Retina (tissue), 1 donor: Measurements from ENCODE around the gene METAP1D.
A peak's percentile ranks its signal among the peaks of the same experiment; 100 is the strongest.

Source experiments
- DNase-seq: peaks from one replicate; pipeline ENCODE4 v3.0.0-alpha.2; 2016

Gene METAP1D

GRCh38 chr2:171999161-171999560 lies 592 bp upstream of the METAP1D start:
- DNase-seq: no peak

GRCh38 chr2:172000696-172001361 lies 1.1 kb downstream of the METAP1D start:
- no peak for DNase-seq

GRCh38 chr2:172007372-172007771 lies 7.6 kb downstream of the METAP1D start:
- no peak for DNase-seq

- no peak for DNase-seq
Observed at GRCh38 chr2:172009823-172010222, 10.1 kb downstream of the METAP1D start.

- peak; percentile 61 for DNase-seq
Observed at GRCh38 chr2:172011812-172012575, 12.2 kb downstream of the METAP1D start.

GRCh38 chr2:172012677-172013391 lies 13.1 kb downstream of the METAP1D start:
- peak; percentile 72 for DNase-seq

- no peak for DNase-seq
Observed at GRCh38 chr2:172013396-172013795, 13.6 kb downstream of the METAP1D start.

GRCh38 chr2:172021074-172021931 lies 21.6 kb downstream of the METAP1D start:
- DNase-seq: no peak

- peak; percentile 20 for DNase-seq
Observed at GRCh38 chr2:172021955-172022354, 22.2 kb downstream of the METAP1D start.

- no peak for DNase-seq
Observed at GRCh38 chr2:172031536-172031935, 31.8 kb downstream of the METAP1D start.

GRCh38 chr2:172038121-172038520 lies 38.4 kb downstream of the METAP1D start:
- DNase-seq: no peak

GRCh38 chr2:172038604-172039003 lies 38.9 kb downstream of the METAP1D start:
- no peak for DNase-seq

- no peak for DNase-seq
Observed at GRCh38 chr2:172039011-172039704, 39.4 kb downstream of the METAP1D start.

- DNase-seq: no peak
Observed at GRCh38 chr2:172040311-172040710, 40.6 kb downstream of the METAP1D start.

- DNase-seq: no peak
Observed at GRCh38 chr2:172046080-172046678, 46.4 kb downstream of the METAP1D start.

GRCh38 chr2:172046866-172047565 lies 47.3 kb downstream of the METAP1D start:
- DNase-seq: no peak

GRCh38 chr2:172047566-172048507 lies 48.1 kb downstream of the METAP1D start:
- DNase-seq: no peak

- no peak for DNase-seq
Observed at GRCh38 chr2:172048508-172049503, 49.1 kb downstream of the METAP1D start.
